Endothelial cell of umbilical vein (primary cell): ENCODE measurements around the gene PSMD14.

Experiments used
- EZH2 ChIP-seq: IDR thresholded peaks from 2 replicates; pipeline ENCODE4 v1.6.1; 2012; ENCODE audit warnings: borderline replicate concordance, low read depth, mild to moderate bottlenecking, moderate library complexity, low read length, inconsistent platforms; ENCODE audit not compliant: severe bottlenecking
- MYC ChIP-seq: IDR thresholded peaks from one replicate; pipeline ENCODE4 v1.6.1; 2011; ENCODE audit warnings: mild to moderate bottlenecking, low read depth, low read length
- POLR2A ChIP-seq: IDR thresholded peaks from 2 replicates; pipeline ENCODE4 v1.6.1; 2012; ENCODE audit warnings: low read depth, mild to moderate bottlenecking, control low read depth, low read length
- TF ChIP-seq, protein P1 (sequence below), 2 donors: IDR thresholded peaks; 1 replicate in 1 of 2; 2 replicates in 1 of 2; pipeline ENCODE4 v1.5.1; 2011; ENCODE audit warnings: low read length in 2 of 2, mild to moderate bottlenecking in 2 of 2, moderate library complexity in 2 of 2, control low read depth in 1 of 2, inconsistent platforms in 1 of 2, low read depth in 1 of 2; ENCODE audit not compliant: insufficient read depth in 1 of 2; ENCODE audit errors: extremely low read depth in 1 of 2

DNA sequence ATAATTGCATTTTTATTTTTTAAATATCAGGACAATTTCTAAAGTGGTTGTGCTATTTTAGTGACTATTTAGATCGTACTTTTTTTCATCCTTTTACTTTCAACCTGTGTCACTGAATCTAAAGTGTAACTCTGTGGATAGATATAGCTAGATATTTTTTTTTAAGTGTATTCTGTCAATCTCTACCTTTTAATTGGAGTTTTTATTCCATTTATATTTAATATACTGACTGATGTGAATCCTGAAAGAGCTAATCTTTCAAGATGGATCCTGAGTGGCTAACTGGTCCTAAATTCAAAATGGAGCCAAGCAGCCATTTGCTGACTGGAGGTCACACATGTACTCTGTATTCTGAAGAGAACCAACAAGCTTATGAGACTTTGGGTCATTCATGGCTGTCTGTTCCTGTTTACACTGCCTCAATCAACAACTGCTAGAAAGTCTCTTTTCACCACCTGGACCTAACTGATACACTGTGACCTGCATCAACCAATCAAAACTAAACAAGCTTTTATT lies 4.6 kb upstream of the PSMD14 start:
- no peak for TF ChIP-seq EZH2
- TF ChIP-seq, protein P1, sequence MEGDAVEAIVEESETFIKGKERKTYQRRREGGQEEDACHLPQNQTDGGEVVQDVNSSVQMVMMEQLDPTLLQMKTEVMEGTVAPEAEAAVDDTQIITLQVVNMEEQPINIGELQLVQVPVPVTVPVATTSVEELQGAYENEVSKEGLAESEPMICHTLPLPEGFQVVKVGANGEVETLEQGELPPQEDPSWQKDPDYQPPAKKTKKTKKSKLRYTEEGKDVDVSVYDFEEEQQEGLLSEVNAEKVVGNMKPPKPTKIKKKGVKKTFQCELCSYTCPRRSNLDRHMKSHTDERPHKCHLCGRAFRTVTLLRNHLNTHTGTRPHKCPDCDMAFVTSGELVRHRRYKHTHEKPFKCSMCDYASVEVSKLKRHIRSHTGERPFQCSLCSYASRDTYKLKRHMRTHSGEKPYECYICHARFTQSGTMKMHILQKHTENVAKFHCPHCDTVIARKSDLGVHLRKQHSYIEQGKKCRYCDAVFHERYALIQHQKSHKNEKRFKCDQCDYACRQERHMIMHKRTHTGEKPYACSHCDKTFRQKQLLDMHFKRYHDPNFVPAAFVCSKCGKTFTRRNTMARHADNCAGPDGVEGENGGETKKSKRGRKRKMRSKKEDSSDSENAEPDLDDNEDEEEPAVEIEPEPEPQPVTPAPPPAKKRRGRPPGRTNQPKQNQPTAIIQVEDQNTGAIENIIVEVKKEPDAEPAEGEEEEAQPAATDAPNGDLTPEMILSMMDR (IDR thresholded peaks at IDR 0.05; ENCODE audit: extremely low read depth in 1 of 2, insufficient read depth in 1 of 2, low read depth in 1 of 2, low read length in 2 of 2) = no peak
- TF ChIP-seq POLR2A = no peak
- TF ChIP-seq MYC = no peak
